DOHH2 (cell line): ENCODE results near the gene PAQR9.

ENCODE experiments used
- CTCF ChIP-seq: fragments of 200-600 bp; sonication (generic); IDR thresholded peaks from one replicate; pipeline ENCODE4 v1.5.1; 2014; ENCODE audit warnings: antibody characterized with exemption, mild to moderate bottlenecking, low read depth, low read length; ENCODE audit not compliant: poor library complexity, severe bottlenecking
- EZH2phosphoT487 ChIP-seq: fragments of 200-600 bp; sonication (generic); IDR thresholded peaks from 2 replicates; pipeline ENCODE4 v1.6.1; 2017; ENCODE audit warnings: borderline replicate concordance, mild to moderate bottlenecking, antibody characterized with exemption, low read length, moderate library complexity, mixed read lengths

- no peak for TF ChIP-seq CTCF
- no peak for TF ChIP-seq EZH2phosphoT487
These were observed 17.6 kb upstream of the PAQR9 start for GRCh38 chr3:142981108-142981507.
